SK-N-SH treated with all-trans-retinoic acid at 6 μM for 48 hours (cell line): ENCODE data around the gene C9orf50.

Experiments used
- ATAC-seq: fragments of 200-7000 bp; cut with Tn5 transposase; 3 replicates; pipeline ENCODE4 v1.9.1; 2020; ENCODE audit warnings: mild to moderate bottlenecking, moderate library complexity
- ARNTL ChIP-seq: fragments of 450-650 bp; formaldehyde crosslinking; IDR thresholded peaks from 2 replicates; pipeline ENCODE4 v1.5.0; 2020; ENCODE audit warnings: low read depth, mild to moderate bottlenecking, moderate library complexity, borderline replicate concordance
- BACH2 ChIP-seq: fragments of 250-450 bp; sonication (Bioruptor Pico); IDR thresholded peaks from 2 replicates; pipeline ENCODE4 v1.9.0; 2021; ENCODE audit warnings: mild to moderate bottlenecking, borderline replicate concordance
- CREB5 ChIP-seq: fragments of 250-450 bp; sonication (Bioruptor Pico); IDR thresholded peaks from 2 replicates; pipeline ENCODE4 v1.5.1; 2020; ENCODE audit warnings: low read depth, mild to moderate bottlenecking, moderate library complexity
- CSDC2 ChIP-seq: fragments of 250-450 bp; sonication (Bioruptor Pico); IDR thresholded peaks from 2 replicates; pipeline ENCODE4 v1.5.0; 2020; ENCODE audit warnings: mild to moderate bottlenecking, moderate library complexity
- CSRNP3 ChIP-seq: fragments of 250-450 bp; sonication (Bioruptor Pico); IDR thresholded peaks from 2 replicates; pipeline ENCODE4 v1.5.1; 2021; ENCODE audit warnings: mild to moderate bottlenecking, moderate library complexity
- ESRRG ChIP-seq: fragments of 250-450 bp; sonication (Bioruptor Pico); IDR thresholded peaks from 2 replicates; pipeline ENCODE4 v1.6.1; 2021; ENCODE audit warnings: mild to moderate bottlenecking
- GLIS3 ChIP-seq: fragments of 250-450 bp; sonication (Bioruptor Pico); IDR thresholded peaks from 2 replicates; pipeline ENCODE4 v1.5.0; 2020; ENCODE audit warnings: mild to moderate bottlenecking, moderate library complexity
- ISL1 ChIP-seq: fragments of 250-450 bp; sonication (Bioruptor Pico); IDR thresholded peaks from 2 replicates; pipeline ENCODE4 v2.1.2; 2022; ENCODE audit warnings: mild to moderate bottlenecking, moderate library complexity
- OSR1 ChIP-seq: fragments of 250-450 bp; sonication (Bioruptor Pico); IDR thresholded peaks from 2 replicates; pipeline ENCODE4 v1.8.0; 2022; ENCODE audit warnings: moderate library complexity, mild to moderate bottlenecking, inconsistent platforms
- PATZ1 ChIP-seq: fragments of 250-450 bp; sonication (Bioruptor Pico); IDR thresholded peaks from 2 replicates; pipeline ENCODE4 v1.8.0; 2020; ENCODE audit warnings: mild to moderate bottlenecking, moderate library complexity, borderline replicate concordance
- PPARA ChIP-seq: fragments of 250-450 bp; sonication (Bioruptor Pico); IDR thresholded peaks from 2 replicates; pipeline ENCODE4 v1.5.0; 2020; ENCODE audit warnings: mild to moderate bottlenecking, borderline replicate concordance
- RARB ChIP-seq: fragments of 250-450 bp; sonication (Bioruptor Pico); IDR thresholded peaks from 2 replicates; pipeline ENCODE4 v1.8.0; 2021; ENCODE audit warnings: mild to moderate bottlenecking, moderate library complexity
- SNAI2 ChIP-seq: fragments of 250-450 bp; sonication (Bioruptor Pico); IDR thresholded peaks from 2 replicates; pipeline ENCODE4 v1.5.0; 2020; ENCODE audit warnings: mild to moderate bottlenecking, moderate library complexity
- TOX ChIP-seq: fragments of 250-450 bp; sonication (Bioruptor Pico); IDR thresholded peaks from 2 replicates; pipeline ENCODE4 v1.8.0; 2021; ENCODE audit warnings: mild to moderate bottlenecking, moderate library complexity, borderline replicate concordance
- ZC3H10 ChIP-seq: fragments of 250-450 bp; sonication (Bioruptor Pico); IDR thresholded peaks from 2 replicates; pipeline ENCODE4 v1.5.1; 2021; ENCODE audit warnings: mild to moderate bottlenecking, moderate library complexity
- ZFP3 ChIP-seq: fragments of 250-450 bp; sonication (Bioruptor Pico); IDR thresholded peaks from 2 replicates; pipeline ENCODE4 v1.5.0; 2020; ENCODE audit warnings: mild to moderate bottlenecking, moderate library complexity
- ZNF565 ChIP-seq: fragments of 450-650 bp; formaldehyde crosslinking; conservative IDR thresholded peaks from 2 replicates; pipeline ENCODE4 v1.5.0; 2020; ENCODE audit warnings: low read depth, mild to moderate bottlenecking, moderate library complexity
- ZNF70 ChIP-seq: fragments of 450-650 bp; formaldehyde crosslinking; IDR thresholded peaks from 2 replicates; pipeline ENCODE4 v1.5.0; 2020; ENCODE audit warnings: mild to moderate bottlenecking, moderate library complexity
- ZNF8 ChIP-seq: fragments of 450-650 bp; formaldehyde crosslinking; IDR thresholded peaks from 2 replicates; pipeline ENCODE4 v1.5.0; 2020; ENCODE audit warnings: mild to moderate bottlenecking, moderate library complexity
- TF ChIP-seq, protein P1 (sequence below): fragments of 250-450 bp; sonication (Bioruptor Pico); IDR thresholded peaks from 2 replicates; pipeline ENCODE4 v1.5.0; 2020; ENCODE audit warnings: mild to moderate bottlenecking, moderate library complexity
- TF ChIP-seq, protein P2 (sequence below): fragments of 250-450 bp; sonication (Bioruptor Pico); IDR thresholded peaks from 2 replicates; pipeline ENCODE4 v1.8.0; 2021; ENCODE audit warnings: low read depth, mild to moderate bottlenecking, moderate library complexity, borderline replicate concordance

Gene C9orf50

GRCh38 chr9:129572517-129572916, 48.4 kb downstream of the C9orf50 start:
- no peak for ATAC-seq
- no peak for TF ChIP-seq CREB5
- TF ChIP-seq RARB (CRISPR knock-in tag), result no peak
- no peak for TF ChIP-seq BACH2 (CRISPR knock-in tag)
- TF ChIP-seq ZNF70, result no peak
- no peak for TF ChIP-seq ZFP3 (CRISPR knock-in tag)
- TF ChIP-seq, all 23 proteins: peak for 0

DNA sequence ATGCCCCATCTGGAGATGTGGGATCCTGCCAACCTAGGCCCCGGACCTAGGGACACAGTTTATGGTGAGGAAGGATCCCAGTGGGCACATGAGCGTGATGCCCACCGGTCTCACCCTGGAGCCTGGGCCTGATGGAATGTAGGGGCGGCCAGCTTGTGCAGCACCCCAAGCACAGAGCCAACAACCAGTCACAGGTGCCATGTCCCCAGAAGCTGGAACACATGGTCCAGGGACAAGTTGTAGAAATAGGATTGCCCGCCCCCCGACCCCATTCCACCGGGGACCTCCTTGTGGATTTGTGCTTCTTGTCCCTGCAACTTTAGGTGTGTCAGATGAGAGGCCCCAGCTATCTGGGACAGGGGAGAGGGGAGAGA, 48.9 kb downstream of the C9orf50 start:
- TF ChIP-seq RARB (CRISPR knock-in tag) (no peak), PATZ1 (no peak), ZFP3 (CRISPR knock-in tag) (no peak), ARNTL (CRISPR knock-in tag) (no peak), PPARA (CRISPR knock-in tag) (no peak), ZC3H10 (CRISPR knock-in tag) (no peak), ZNF565 (CRISPR knock-in tag) (no peak), ZNF8 (CRISPR knock-in tag) (no peak), CSRNP3 (CRISPR knock-in tag) (no peak), CSDC2 (no peak), GLIS3 (CRISPR knock-in tag) (no peak), OSR1 (CRISPR knock-in tag) (no peak), ISL1 (no peak), ESRRG (CRISPR knock-in tag) (no peak), ZNF70 (no peak), SNAI2 (CRISPR knock-in tag) (no peak), TOX (CRISPR knock-in tag) (no peak)
- TF ChIP-seq, protein P1, sequence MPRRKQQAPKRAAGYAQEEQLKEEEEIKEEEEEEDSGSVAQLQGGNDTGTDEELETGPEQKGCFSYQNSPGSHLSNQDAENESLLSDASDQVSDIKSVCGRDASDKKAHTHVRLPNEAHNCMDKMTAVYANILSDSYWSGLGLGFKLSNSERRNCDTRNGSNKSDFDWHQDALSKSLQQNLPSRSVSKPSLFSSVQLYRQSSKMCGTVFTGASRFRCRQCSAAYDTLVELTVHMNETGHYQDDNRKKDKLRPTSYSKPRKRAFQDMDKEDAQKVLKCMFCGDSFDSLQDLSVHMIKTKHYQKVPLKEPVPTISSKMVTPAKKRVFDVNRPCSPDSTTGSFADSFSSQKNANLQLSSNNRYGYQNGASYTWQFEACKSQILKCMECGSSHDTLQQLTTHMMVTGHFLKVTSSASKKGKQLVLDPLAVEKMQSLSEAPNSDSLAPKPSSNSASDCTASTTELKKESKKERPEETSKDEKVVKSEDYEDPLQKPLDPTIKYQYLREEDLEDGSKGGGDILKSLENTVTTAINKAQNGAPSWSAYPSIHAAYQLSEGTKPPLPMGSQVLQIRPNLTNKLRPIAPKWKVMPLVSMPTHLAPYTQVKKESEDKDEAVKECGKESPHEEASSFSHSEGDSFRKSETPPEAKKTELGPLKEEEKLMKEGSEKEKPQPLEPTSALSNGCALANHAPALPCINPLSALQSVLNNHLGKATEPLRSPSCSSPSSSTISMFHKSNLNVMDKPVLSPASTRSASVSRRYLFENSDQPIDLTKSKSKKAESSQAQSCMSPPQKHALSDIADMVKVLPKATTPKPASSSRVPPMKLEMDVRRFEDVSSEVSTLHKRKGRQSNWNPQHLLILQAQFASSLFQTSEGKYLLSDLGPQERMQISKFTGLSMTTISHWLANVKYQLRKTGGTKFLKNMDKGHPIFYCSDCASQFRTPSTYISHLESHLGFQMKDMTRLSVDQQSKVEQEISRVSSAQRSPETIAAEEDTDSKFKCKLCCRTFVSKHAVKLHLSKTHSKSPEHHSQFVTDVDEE (CRISPR knock-in tag), result no peak
- TF ChIP-seq, protein P2, sequence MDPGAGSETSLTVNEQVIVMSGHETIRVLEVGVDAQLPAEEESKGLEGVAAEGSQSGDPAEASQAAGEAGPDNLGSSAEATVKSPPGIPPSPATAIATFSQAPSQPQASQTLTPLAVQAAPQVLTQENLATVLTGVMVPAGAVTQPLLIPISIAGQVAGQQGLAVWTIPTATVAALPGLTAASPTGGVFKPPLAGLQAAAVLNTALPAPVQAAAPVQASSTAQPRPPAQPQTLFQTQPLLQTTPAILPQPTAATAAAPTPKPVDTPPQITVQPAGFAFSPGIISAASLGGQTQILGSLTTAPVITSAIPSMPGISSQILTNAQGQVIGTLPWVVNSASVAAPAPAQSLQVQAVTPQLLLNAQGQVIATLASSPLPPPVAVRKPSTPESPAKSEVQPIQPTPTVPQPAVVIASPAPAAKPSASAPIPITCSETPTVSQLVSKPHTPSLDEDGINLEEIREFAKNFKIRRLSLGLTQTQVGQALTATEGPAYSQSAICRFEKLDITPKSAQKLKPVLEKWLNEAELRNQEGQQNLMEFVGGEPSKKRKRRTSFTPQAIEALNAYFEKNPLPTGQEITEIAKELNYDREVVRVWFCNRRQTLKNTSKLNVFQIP (CRISPR knock-in tag), result no peak
- TF ChIP-seq, all 23 proteins: peak for 0
- ATAC-seq, result no peak

GRCh38 chr9:129571298-129572051, 49.4 kb downstream of the C9orf50 start:
- no peak for ATAC-seq
- no peak for TF ChIP-seq ZNF8 (CRISPR knock-in tag)
